ENCODE measurements around the gene SPECC1L. TPM values are rescaled to one million over a fixed set of nuclear protein-coding genes. Genes with fewer than 3 reads are reported as not detected.
A peak's percentile ranks its signal among the peaks of the same experiment; 100 is the strongest.

SPECC1L gene
- total RNA-seq, 1 donor from 2014 or later: 65.7 TPM

DNA sequence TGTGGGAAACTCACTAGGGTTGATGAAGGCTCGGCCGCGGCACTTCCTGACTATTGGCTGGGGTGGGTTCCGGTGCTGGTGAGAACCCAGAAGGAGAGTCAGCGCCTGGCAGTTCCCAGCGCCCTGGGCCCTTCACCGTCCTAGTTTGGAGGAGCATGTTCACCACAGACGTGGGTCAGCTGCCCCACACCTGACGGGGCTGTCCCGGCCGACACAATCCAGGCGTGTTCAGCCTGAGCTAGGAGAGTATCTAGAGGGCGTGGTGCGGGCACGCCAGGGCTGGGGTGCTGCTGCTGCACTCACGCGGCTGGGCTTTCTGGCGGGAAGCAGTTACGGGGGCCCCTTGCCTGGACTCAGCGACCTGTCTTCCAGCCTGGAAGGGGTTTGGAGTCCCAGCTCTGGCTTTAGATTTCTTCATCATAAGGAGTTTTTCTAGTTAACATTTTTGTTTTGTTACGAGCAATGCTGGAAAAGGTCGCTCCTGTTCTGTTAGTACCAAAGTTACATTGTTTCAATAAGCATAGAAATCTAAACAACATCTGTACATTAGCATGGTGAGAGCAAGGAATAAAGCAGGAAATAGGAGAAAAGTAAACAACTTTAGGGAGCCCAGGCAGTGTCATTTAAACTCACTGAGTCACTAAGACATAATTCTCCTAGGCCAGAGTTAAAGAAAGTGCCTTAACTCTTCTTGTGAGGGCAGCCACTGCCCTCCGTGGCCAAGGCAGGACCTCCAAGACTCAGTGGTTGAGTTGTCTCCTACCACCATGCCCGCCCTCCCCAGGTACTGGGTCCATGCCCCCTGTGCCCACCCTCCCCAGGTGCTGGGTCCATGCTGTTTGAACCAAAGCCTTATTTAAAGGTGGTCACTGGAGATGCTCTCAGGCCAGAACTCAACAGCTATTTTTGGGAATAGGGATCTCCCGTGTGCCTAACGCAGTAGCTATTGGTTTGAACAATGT, 144.6 kb downstream of the SPECC1L start:
- DNase-seq (ENCODE audit: low spot score): no peak

GRCh38 chr22:24416095-24416494, 145.5 kb downstream of the SPECC1L start:
- no peak for DNase-seq (ENCODE audit: low spot score)

DNA sequence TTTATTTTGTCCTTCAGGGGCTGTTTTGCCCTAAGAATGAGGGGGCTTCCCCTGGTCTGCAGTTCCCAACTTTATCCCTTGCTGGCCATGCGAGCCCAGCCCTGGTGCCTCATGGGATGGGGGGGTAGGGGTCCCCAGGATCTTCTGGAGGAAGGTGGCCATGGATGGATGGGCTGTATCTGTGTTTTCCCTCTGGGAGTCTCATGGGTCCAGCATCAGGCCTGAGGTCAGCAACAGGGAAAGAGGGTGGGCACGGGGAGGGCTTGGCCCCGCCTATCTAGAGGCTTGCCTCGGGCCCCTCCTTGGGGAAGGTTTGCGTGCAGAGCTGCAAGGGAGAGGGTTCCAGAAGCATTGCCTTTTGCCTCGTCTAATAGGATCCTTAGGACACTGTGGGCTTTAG, 146.0 kb downstream of the SPECC1L start:
- DNase-seq (ENCODE audit: low spot score): no peak

GRCh38 chr22:24417200-24417599, 146.6 kb downstream of the SPECC1L start:
- no peak for DNase-seq (ENCODE audit: low spot score)

DNA sequence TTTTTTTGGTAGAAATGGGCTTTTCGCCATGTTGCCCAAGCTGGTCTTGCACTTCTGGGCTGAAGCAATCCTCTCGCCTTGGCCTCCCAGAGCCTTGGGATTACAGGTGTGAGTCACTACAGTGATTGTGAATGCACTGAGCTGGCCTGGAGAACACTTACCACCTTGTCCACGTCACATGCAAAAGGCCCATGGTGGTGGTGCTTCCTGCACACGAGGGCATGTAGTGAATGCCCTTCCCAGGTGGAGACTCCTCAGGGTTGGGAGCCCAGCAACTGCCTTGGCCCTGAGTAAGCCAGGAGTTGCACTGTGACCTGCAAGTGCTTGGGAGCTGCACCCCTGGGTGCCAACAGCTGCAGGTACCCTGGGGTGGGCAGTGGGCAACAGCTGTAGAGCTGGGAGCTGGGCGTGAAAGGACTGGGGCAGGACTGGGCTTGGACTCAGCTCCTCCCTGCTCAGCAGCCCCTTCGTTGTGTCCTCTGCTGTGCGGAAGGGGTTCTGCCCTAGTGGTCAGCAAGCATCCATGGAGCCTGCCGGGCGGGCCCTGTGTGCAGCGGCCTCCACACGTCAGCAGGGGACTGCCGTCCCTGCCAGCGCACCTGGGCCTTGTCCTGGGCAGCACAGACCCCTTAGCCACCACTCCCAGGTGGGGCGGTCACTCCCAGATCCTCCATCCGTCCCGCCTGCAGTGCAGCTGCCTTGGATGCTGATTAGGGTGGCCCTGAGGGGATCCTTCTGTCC, 147.4 kb downstream of the SPECC1L start:
- DNase-seq (ENCODE audit: low spot score): no peak

- DNase-seq (ENCODE audit: low spot score): no peak
Observed at GRCh38 chr22:24418786-24419474, 148.3 kb downstream of the SPECC1L start.

GRCh38 chr22:24419475-24419850, 148.8 kb downstream of the SPECC1L start:
- DNase-seq (ENCODE audit: low spot score): no peak

GRCh38 chr22:24420072-24420976, 149.7 kb downstream of the SPECC1L start:
- no peak for DNase-seq (ENCODE audit: low spot score)

DNA sequence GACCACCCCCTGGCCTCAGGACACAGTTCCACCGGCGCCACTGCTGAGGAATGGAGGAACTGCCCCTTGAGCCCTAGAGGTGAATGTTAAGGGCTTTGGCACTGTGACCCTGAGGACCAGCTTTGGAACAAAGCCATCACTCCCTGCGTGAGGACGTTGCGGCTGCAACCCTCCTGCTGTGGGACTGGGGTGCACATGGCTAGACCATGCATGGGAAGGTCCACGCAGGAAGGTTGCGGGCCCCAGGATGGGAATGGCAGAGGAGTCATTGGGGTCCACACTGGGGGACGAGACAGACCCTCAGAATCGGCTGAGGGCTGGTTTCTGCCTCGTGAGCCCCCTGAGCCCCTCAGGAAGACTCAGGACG, 150.3 kb downstream of the SPECC1L start:
- no peak for DNase-seq (ENCODE audit: low spot score)

DNA sequence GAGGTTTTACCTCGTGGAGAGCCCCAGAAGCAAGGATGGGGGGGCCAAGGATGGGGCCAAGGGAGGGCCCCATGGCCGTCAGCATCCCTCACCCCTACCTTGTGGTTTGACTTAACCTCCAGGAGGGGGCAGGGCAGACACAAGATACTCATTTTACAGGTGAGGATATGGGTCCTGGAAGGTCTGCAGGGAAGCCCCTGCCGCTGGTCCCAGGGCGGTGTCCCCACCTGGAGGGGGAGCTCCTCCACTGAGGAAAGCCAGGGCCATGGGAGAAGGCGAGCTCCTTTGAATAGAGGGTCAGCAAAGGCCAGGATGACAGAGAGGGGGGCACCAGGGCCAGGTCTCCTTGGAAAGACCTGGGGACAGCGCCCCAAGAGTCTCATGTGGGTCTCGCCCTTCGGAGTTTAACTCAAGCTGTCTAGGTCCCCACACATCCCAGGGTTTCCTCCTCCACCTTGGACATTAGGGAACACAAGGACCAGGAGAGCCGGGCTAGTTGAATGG, 150.8 kb downstream of the SPECC1L start:
- DNase-seq (ENCODE audit: low spot score): no peak

- no peak for DNase-seq (ENCODE audit: low spot score)
Observed at GRCh38 chr22:24422102-24422665, 151.6 kb downstream of the SPECC1L start.

GRCh38 chr22:24423519-24424000, 152.9 kb downstream of the SPECC1L start:
- no peak for DNase-seq (ENCODE audit: low spot score)

- no peak for DNase-seq (ENCODE audit: low spot score)
Observed at GRCh38 chr22:24424001-24424900, 153.6 kb downstream of the SPECC1L start.

GRCh38 chr22:24424901-24425775, 154.5 kb downstream of the SPECC1L start:
- no peak for DNase-seq (ENCODE audit: low spot score)

GRCh38 chr22:24426436-24426835, 155.8 kb downstream of the SPECC1L start:
- DNase-seq (ENCODE audit: low spot score): no peak

- no peak for DNase-seq (ENCODE audit: low spot score)
Observed at GRCh38 chr22:24426851-24427499, 156.3 kb downstream of the SPECC1L start.

DNA sequence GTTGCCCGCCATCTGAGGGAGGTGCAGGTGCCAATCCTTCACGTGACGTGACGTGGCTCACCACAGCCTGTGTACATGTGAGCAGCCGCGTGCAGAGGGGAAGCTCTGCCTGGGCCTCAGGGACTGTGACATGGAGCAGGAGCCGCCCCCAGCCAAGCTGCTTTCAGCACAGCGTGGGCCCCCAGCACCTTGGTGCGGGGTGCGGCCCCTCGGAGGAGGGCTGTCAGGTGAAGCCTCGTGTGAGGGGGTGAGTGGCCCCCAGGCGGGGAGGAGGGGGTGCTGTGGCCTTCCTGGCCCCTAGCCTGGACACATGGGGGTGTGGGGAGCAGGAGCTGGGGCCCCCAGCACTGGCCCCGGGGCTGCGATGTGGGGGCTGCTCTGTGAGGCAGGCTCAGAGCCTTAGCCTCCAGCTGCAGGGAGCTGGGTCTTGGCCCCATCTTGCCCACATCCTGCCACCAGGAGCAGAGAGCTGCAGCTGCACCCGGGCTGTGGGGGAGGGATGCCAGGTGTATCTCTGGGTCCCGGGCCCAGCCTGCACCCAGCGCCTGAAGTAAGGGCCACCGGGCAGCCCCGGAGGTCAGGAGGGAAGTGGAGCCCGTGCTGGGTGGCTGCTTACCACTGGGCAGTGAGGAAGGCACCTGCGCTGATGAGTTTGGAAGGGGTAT, 157.0 kb downstream of the SPECC1L start, which contains the start of gene ADORA2A:
Gene ADORA2A (plus strand): TSS at position 100 of the 665 bp plus-strand sequence. CDS start 5,806 bp downstream, outside the sequence.
- DNase-seq (ENCODE audit: low spot score): peak; percentile 51

Measured in mucosa of gallbladder (tissue), 1 donor.